PC-9 (cell line): ENCODE data around the gene ZCCHC4.

Source experiments
- CTCF ChIP-seq: fragments of 200-600 bp; sonication (generic); conservative IDR thresholded peaks from 2 replicates; pipeline ENCODE4 v1.6.1; 2017; ENCODE audit warnings: mixed run types, antibody characterized with exemption, mild to moderate bottlenecking, moderate library complexity
- EZH2 ChIP-seq: fragments of 200-600 bp; sonication (generic); IDR thresholded peaks from 2 replicates; pipeline ENCODE4 v1.8.0; 2017; ENCODE audit warnings: antibody characterized with exemption, low read depth

- TF ChIP-seq CTCF (no peak), EZH2 (no peak)
These were observed 88.5 kb downstream of the ZCCHC4 start for GRCh38 chr4:25401066-25401465.
